Loucy (cell line): ENCODE data around the gene GZMM.
A peak's percentile ranks its signal among the peaks of the same experiment; 100 is the strongest.

Experiments used
- H2AFZ ChIP-seq: fragments of 200-600 bp; sonication (generic); 2 replicates; pipeline ENCODE4 v1.6.0; 2016; ENCODE audit warnings: antibody characterized with exemption, mild to moderate bottlenecking, low read length, moderate library complexity
- H3F3A ChIP-seq: fragments of 200-600 bp; 2 replicates; pipeline ENCODE4 v1.6.0; 2016; ENCODE audit warnings: antibody characterized with exemption, low read depth, mild to moderate bottlenecking
- H3K27me3 ChIP-seq: fragments of 200-600 bp; sonication (generic); 2 replicates; pipeline ENCODE4 v1.6.1; 2014; ENCODE audit warnings: low read length, mild to moderate bottlenecking; ENCODE audit not compliant: insufficient read depth, poor library complexity, severe bottlenecking
- H3K36me3 ChIP-seq: fragments of 200-600 bp; sonication (generic); 2 replicates; pipeline ENCODE4 v1.6.1; 2016; ENCODE audit warnings: low read length; ENCODE audit not compliant: insufficient read depth
- H3K4me1 ChIP-seq: fragments of 200-600 bp; sonication (generic); 2 replicates; pipeline ENCODE4 v1.5.1; 2014; ENCODE audit warnings: low read length, mild to moderate bottlenecking; ENCODE audit not compliant: insufficient read depth, poor library complexity, severe bottlenecking
- H3K4me2 ChIP-seq: fragments of 200-600 bp; sonication (generic); 2 replicates; pipeline ENCODE4 v1.6.0; 2014; ENCODE audit warnings: antibody characterized with exemption, low read length, low read depth, mild to moderate bottlenecking; ENCODE audit not compliant: poor library complexity, severe bottlenecking
- H3K4me3 ChIP-seq: fragments of 200-600 bp; sonication (generic); 2 replicates; pipeline ENCODE4 v1.5.1; 2014; ENCODE audit warnings: low read length, mild to moderate bottlenecking, mixed read lengths; ENCODE audit not compliant: poor library complexity, severe bottlenecking
- H3K79me2 ChIP-seq: fragments of 200-600 bp; sonication (generic); 2 replicates; pipeline ENCODE4 v1.6.1; 2014; ENCODE audit warnings: low read length; ENCODE audit not compliant: insufficient read depth
- H3K9ac ChIP-seq: fragments of 200-600 bp; sonication (generic); 2 replicates; pipeline ENCODE4 v1.6.0; 2014; ENCODE audit warnings: mild to moderate bottlenecking, low read depth, low read length, moderate library complexity; ENCODE audit not compliant: poor library complexity, severe bottlenecking
- H3K9me2 ChIP-seq: fragments of 200-600 bp; sonication (generic); replicated peaks from 2 replicates; pipeline ENCODE4 v1.6.1; 2016; ENCODE audit warnings: low read depth, low read length, mixed read lengths
- H3K9me3 ChIP-seq: fragments of 200-600 bp; sonication (generic); 2 replicates; pipeline ENCODE4 v1.6.1; 2014; ENCODE audit warnings: mild to moderate bottlenecking, antibody characterized with exemption, low read length, low read depth; ENCODE audit not compliant: insufficient read depth
- H4K20me1 ChIP-seq: fragments of 200-600 bp; sonication (generic); 2 replicates; pipeline ENCODE4 v1.6.0; 2014; ENCODE audit warnings: antibody characterized with exemption, low read length, mild to moderate bottlenecking; ENCODE audit not compliant: insufficient read depth, poor library complexity, severe bottlenecking
- EZH2phosphoT487 ChIP-seq: fragments of 200-600 bp; IDR thresholded peaks from 2 replicates; pipeline ENCODE4 v1.6.1; 2018; ENCODE audit warnings: antibody characterized with exemption, mild to moderate bottlenecking, moderate library complexity, borderline replicate concordance
- TF ChIP-seq, protein P1 (sequence below): fragments of 200-600 bp; sonication (generic); conservative IDR thresholded peaks from 2 replicates; pipeline ENCODE4 v1.5.1; 2014; ENCODE audit warnings: mild to moderate bottlenecking, antibody characterized with exemption, low read length

The GZMM gene

DNA sequence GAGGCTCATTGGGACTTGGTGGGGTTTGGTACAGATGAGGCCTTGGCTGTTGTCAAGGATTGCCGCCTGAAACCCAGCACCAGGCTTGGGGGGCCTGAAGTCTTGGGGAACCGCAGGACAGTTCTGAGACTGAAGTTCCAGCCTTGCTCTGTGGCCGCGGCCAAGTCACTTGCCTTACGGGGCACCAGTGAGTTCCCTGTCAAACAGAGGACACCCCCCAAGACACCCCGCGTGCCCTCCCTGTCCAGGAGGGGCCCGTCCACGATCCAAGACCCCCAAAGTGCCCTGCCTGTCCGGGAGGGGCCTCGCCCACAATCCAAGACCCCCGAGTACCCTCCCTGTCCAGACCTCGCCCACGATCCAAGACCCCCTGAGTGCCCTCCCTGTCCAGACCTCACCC is 9.8 kb upstream of the GZMM start:
- peaks cover 33% of the 10 kb centered on the region for H4K20me1 ChIP-seq
- H3K79me2 ChIP-seq, result peaks cover 50% of the 10 kb centered on the region
- peaks cover 10% of the 10 kb centered on the region for H3K4me1 ChIP-seq
- H3K9ac ChIP-seq, result peak overlapping the region; percentile 95
- H3K36me3 ChIP-seq, result peaks cover 21% of the 10 kb centered on the region; the same call in 1 of the 2 replicates
- H3K27me3 ChIP-seq, result peaks cover 8% of the 10 kb centered on the region
- peak overlapping the region; percentile 98 for H3K4me3 ChIP-seq
- H3K9me3 ChIP-seq, result no peaks in the 10 kb centered on the region
- no peaks in the 10 kb centered on the region for H3F3A ChIP-seq
- peak overlapping the region; percentile 86 for H3K4me2 ChIP-seq
- TF ChIP-seq EZH2phosphoT487, result no peak
- TF ChIP-seq, protein P1, sequence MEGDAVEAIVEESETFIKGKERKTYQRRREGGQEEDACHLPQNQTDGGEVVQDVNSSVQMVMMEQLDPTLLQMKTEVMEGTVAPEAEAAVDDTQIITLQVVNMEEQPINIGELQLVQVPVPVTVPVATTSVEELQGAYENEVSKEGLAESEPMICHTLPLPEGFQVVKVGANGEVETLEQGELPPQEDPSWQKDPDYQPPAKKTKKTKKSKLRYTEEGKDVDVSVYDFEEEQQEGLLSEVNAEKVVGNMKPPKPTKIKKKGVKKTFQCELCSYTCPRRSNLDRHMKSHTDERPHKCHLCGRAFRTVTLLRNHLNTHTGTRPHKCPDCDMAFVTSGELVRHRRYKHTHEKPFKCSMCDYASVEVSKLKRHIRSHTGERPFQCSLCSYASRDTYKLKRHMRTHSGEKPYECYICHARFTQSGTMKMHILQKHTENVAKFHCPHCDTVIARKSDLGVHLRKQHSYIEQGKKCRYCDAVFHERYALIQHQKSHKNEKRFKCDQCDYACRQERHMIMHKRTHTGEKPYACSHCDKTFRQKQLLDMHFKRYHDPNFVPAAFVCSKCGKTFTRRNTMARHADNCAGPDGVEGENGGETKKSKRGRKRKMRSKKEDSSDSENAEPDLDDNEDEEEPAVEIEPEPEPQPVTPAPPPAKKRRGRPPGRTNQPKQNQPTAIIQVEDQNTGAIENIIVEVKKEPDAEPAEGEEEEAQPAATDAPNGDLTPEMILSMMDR, result peak; percentile 37; the same call in 1 of the 2 replicates
- H2AFZ ChIP-seq, result no peak overlapping the region
- H3K9me2 ChIP-seq, result no peaks in the 10 kb centered on the region

DNA sequence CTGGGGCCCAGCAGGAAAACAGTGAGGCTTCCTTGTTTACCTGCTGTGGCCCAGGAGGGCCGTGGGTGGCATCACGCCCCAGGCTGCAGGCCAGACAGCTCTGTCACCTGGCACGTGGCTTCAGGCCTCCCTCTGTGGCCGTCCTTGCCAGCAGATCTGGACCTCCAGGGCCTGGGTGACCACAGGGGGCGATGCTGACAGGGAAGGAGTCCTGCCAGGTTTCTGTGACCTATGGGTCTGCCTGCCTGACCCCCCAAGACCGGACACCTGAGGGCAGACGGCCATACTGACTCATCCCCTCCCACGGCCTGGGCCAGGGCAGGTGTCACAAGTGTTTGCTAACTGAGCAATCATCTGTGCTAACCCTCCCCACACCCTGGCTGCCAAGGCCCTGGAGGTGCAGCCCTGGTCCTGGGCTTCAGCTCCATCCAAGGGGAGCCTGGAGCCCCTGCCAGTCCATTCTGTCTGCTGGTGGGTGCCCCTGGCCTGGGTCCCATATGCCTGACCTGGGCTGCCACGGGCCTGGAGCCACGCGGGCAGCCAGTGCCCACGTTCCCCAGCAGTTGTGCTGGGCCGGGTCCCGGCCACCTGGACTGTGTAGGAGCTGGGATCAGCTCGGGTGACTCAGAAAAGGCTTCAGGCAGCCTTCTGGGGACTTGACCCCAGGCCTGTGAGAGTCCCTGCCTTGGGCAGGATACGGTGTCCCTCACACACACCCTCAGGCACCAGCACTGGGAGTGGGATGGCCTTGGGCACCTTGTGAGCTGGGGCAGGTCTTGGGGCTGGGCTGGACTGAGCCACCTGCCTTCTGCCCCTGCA is 8.6 kb upstream of the GZMM start:
- Histone ChIP-seq H3K79me2 (peaks cover 50% of the 10 kb centered on the region), H2AFZ (no peak overlapping the region), H3K27me3 (peaks cover 8% of the 10 kb centered on the region), H3K9ac (no peak overlapping the region), H3K4me3 (no peak overlapping the region), H3K9me3 (no peaks in the 10 kb centered on the region), H3K4me1 (peaks cover 10% of the 10 kb centered on the region), H4K20me1 (peaks cover 33% of the 10 kb centered on the region), H3F3A (no peaks in the 10 kb centered on the region), H3K36me3 (peaks cover 24% of the 10 kb centered on the region; the same call in 1 of the 2 replicates), H3K4me2 (peak overlapping the region; percentile 32), H3K9me2 (no peaks in the 10 kb centered on the region)
- TF ChIP-seq, protein P1, result no peak; the same call in 1 of the 2 replicates
- TF ChIP-seq EZH2phosphoT487, result no peak

DNA sequence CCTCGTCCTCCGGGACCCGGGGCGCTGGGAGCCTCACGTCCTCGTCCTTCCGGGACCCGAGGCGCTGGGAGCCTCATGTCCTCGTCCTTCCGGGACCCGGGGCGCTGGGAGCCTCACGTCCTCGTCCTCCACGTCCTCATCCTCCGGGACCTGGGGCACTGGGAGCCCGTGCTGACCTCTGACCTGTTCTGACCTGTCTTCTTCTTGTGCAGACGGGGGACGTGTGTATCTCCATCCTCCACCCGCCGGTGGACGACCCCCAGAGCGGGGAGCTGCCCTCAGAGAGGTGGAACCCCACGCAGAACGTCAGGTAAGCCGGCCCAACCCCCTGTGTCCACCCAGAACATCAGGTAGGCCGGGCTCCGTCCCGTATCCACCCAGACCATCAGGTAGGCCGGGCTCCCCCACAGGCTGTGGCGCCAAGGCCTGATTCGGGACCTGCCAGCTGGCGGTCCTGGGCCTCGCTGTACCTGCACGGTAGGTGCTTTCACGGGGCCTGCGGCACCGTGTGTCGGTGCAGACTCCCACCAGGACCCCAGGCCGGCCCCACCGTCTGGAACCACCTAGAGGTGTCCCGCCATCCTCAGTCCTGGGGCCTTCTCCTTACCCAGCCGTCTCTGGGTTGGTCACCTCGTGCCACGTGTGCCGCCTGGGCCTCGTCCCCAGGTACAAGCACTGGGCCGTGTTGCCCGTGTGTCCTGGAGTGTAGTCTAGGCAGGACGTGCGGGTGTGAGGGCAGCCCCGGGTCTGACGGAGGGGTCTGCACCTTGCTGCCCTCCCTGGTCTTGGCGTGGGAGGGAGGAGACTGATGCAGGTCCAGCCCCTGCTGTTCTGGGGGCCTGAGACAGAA is 7.6 kb upstream of the GZMM start:
- H3K36me3 ChIP-seq, result peaks cover 24% of the 10 kb centered on the region; the same call in 1 of the 2 replicates
- no peak for TF ChIP-seq EZH2phosphoT487
- TF ChIP-seq, protein P1, result no peak
- peaks cover 8% of the 10 kb centered on the region for H3K27me3 ChIP-seq
- H3F3A ChIP-seq, result no peaks in the 10 kb centered on the region
- H3K9me2 ChIP-seq, result no peaks in the 10 kb centered on the region
- H3K9ac ChIP-seq, result no peak overlapping the region
- no peaks in the 10 kb centered on the region for H3K9me3 ChIP-seq
- H3K4me3 ChIP-seq, result no peak overlapping the region
- peaks cover 33% of the 10 kb centered on the region for H4K20me1 ChIP-seq
- H2AFZ ChIP-seq, result no peak overlapping the region
- no peak overlapping the region for H3K4me2 ChIP-seq
- H3K79me2 ChIP-seq, result peaks cover 50% of the 10 kb centered on the region
- H3K4me1 ChIP-seq, result peaks cover 7% of the 10 kb centered on the region
